Peyer's patch (tissue), 4 donors: ENCODE data around the gene NELFCD.

ENCODE experiments used
- POLR2A ChIP-seq, 2 donors: fragments of 450-650 bp; IDR thresholded peaks; one replicate each; pipeline ENCODE4 v1.5.1; 2017; ENCODE audit warnings: antibody characterized with exemption in 2 of 2, mild to moderate bottlenecking in 2 of 2, moderate library complexity in 2 of 2
- TF ChIP-seq, protein P1 (sequence below), 6 experiments: fragments of 450-650 bp in 4 of 6; fragments of 200-600 bp in 2 of 6; sonication (generic) in 1 of 6; IDR thresholded peaks; one replicate each; pipeline ENCODE4 v1.5.1; 2017 to 2019; ENCODE audit warnings: antibody characterized with exemption in 6 of 6, mild to moderate bottlenecking in 3 of 6, moderate library complexity in 1 of 6

DNA sequence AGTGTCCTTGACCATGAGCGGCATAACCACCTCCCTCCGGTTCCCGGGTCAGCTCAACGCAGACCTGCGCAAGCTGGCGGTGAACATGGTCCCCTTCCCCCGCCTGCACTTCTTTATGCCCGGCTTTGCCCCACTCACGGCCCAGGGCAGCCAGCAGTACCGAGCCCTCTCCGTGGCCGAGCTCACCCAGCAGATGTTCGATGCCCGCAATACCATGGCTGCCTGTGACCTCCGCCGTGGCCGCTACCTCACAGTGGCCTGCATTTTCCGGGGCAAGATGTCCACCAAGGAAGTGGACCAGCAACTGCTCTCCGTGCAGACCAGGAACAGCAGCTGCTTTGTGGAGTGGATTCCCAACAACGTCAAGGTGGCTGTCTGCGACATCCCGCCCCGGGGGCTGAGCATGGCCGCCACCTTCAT, 43.1 kb downstream of the NELFCD start:
- TF ChIP-seq POLR2A (IDR thresholded peaks at IDR 0.05) = no peak
- TF ChIP-seq, protein P1, sequence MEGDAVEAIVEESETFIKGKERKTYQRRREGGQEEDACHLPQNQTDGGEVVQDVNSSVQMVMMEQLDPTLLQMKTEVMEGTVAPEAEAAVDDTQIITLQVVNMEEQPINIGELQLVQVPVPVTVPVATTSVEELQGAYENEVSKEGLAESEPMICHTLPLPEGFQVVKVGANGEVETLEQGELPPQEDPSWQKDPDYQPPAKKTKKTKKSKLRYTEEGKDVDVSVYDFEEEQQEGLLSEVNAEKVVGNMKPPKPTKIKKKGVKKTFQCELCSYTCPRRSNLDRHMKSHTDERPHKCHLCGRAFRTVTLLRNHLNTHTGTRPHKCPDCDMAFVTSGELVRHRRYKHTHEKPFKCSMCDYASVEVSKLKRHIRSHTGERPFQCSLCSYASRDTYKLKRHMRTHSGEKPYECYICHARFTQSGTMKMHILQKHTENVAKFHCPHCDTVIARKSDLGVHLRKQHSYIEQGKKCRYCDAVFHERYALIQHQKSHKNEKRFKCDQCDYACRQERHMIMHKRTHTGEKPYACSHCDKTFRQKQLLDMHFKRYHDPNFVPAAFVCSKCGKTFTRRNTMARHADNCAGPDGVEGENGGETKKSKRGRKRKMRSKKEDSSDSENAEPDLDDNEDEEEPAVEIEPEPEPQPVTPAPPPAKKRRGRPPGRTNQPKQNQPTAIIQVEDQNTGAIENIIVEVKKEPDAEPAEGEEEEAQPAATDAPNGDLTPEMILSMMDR (IDR thresholded peaks at IDR 0.05) = no peak
